Measurements from ENCODE around the gene SCTR.
"Not testable (repeated sequence)": the region's sequence is repeated elsewhere in the genome, so short reads cannot be mapped to it uniquely, and the experiment has no call there.

Gene SCTR

GRCh38 chr2:119419065-119419464, 105.2 kb downstream of the SCTR start:
- no peak for DNase-seq (ENCODE audit: extremely low read depth in 1 of 2, low read depth in 1 of 2)

GRCh38 chr2:119417908-119418307, 106.4 kb downstream of the SCTR start:
- DNase-seq (ENCODE audit: extremely low read depth in 1 of 2, low read depth in 1 of 2), result no peak

GRCh38 chr2:119416299-119416923, 107.9 kb downstream of the SCTR start:
- no peak for DNase-seq (ENCODE audit: extremely low read depth in 1 of 2, low read depth in 1 of 2)

- DNase-seq (ENCODE audit: extremely low read depth in 1 of 2, low read depth in 1 of 2), result no peak
Observed at GRCh38 chr2:119415630-119416029, 108.7 kb downstream of the SCTR start.

GRCh38 chr2:119414894-119415293, 109.4 kb downstream of the SCTR start:
- no peak for DNase-seq (ENCODE audit: extremely low read depth in 1 of 2, low read depth in 1 of 2)

GRCh38 chr2:119409506-119409905, 114.8 kb downstream of the SCTR start:
- DNase-seq (ENCODE audit: extremely low read depth in 1 of 2, low read depth in 1 of 2), result no peak

GRCh38 chr2:119408221-119408619, 116.1 kb downstream of the SCTR start:
- DNase-seq (ENCODE audit: extremely low read depth in 1 of 2, low read depth in 1 of 2), result no peak

- DNase-seq (ENCODE audit: extremely low read depth in 1 of 2, low read depth in 1 of 2), result no peak
Observed at GRCh38 chr2:119407430-119408220, 116.7 kb downstream of the SCTR start.

- DNase-seq (ENCODE audit: extremely low read depth in 1 of 2, low read depth in 1 of 2), result no peak
Observed at GRCh38 chr2:119405151-119405550, 119.1 kb downstream of the SCTR start.

- not testable (repeated sequence) for DNase-seq (ENCODE audit: extremely low read depth in 1 of 2, low read depth in 1 of 2)
Observed at GRCh38 chr2:119403618-119404017, 120.7 kb downstream of the SCTR start.

GRCh38 chr2:119402645-119403560, 121.4 kb downstream of the SCTR start:
- DNase-seq (ENCODE audit: extremely low read depth in 1 of 2, low read depth in 1 of 2), result no peak

- DNase-seq (ENCODE audit: extremely low read depth in 1 of 2, low read depth in 1 of 2), result no peak
Observed at GRCh38 chr2:119402106-119402505, 122.2 kb downstream of the SCTR start.

GRCh38 chr2:119397196-119397595, 127.1 kb downstream of the SCTR start:
- no peak for DNase-seq (ENCODE audit: extremely low read depth in 1 of 2, low read depth in 1 of 2)

- no peak for DNase-seq (ENCODE audit: extremely low read depth in 1 of 2, low read depth in 1 of 2)
Observed at GRCh38 chr2:119393971-119394748, 130.1 kb downstream of the SCTR start.
